ES-I3 (cell line): ENCODE data around the gene SERPIND1.
"Not testable (repeated sequence)": the region's sequence is repeated elsewhere in the genome, so short reads cannot be mapped to it uniquely, and the experiment has no call there.

Source experiments
- H3K36me3 ChIP-seq: 2 replicates; pipeline ENCODE4 v1.6.1; 2013; ENCODE audit warnings: mild to moderate bottlenecking, low read length, control low read depth, moderate library complexity; ENCODE audit not compliant: insufficient read depth
- H3K4me1 ChIP-seq: 2 replicates; pipeline ENCODE4 v1.6.1; 2013; ENCODE audit warnings: mild to moderate bottlenecking, control low read depth, low read length; ENCODE audit not compliant: insufficient read depth
- H3K9ac ChIP-seq: 2 replicates; pipeline ENCODE4 v1.6.1; 2013; ENCODE audit warnings: low read depth, mild to moderate bottlenecking, low read length, moderate library complexity
- H3K9me3 ChIP-seq: 2 replicates; pipeline ENCODE4 v1.6.1; 2013; ENCODE audit warnings: mild to moderate bottlenecking, low read length, moderate library complexity; ENCODE audit not compliant: control insufficient read depth, insufficient read depth

The SERPIND1 gene

DNA sequence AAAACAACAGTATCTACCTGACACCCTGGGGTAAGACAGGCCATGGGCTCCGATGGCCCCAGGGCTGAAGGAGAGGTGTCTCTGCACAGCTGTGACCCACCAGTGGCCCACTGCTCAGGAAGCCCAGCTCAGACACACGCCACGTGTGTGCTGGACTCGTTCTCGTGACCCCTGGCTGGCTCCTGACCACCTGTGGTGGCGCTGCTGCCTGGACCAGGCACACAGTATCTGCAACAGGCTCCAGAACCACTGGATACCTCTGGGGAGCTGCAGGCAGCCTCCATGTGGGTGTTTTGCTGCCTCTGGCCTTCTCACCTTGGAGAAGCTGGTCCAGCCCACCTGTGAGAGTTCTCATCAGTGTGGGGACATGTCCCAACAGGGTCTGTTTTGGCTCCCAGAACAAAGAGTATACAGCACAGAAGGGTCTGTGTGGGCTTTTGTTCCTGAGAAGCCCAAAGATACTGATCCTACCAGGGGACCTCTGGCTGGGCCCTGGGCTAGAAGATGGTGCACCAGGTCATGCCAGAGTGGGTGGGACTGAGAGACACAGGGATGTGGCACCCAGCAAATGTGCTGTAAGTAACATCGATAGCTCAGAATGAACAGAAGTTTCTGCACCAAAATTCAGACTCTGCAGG is 21.7 kb upstream of the SERPIND1 start:
- Histone ChIP-seq H3K9ac (no peak overlapping the region), H3K36me3 (no peaks in the 10 kb centered on the region), H3K9me3 (no peaks in the 10 kb centered on the region), H3K4me1 (no peaks in the 10 kb centered on the region; the same call in 1 of the 2 replicates)

- no peaks in the 10 kb centered on the region for H3K9me3 ChIP-seq
- no peaks in the 10 kb centered on the region; the same call in 1 of the 2 replicates for H3K36me3 ChIP-seq
- H3K4me1 ChIP-seq, result no peaks in the 10 kb centered on the region; the same call in 1 of the 2 replicates
- H3K9ac ChIP-seq, result no peak overlapping the region
Measured at GRCh38 chr22:20752873-20753272, 21.0 kb upstream of the SERPIND1 start.

- Histone ChIP-seq H3K9ac (no peak overlapping the region), H3K36me3 (no peaks in the 10 kb centered on the region; the same call in 1 of the 2 replicates), H3K9me3 (no peaks in the 10 kb centered on the region), H3K4me1 (no peaks in the 10 kb centered on the region)
Measured at GRCh38 chr22:20756846-20757245, 17.1 kb upstream of the SERPIND1 start.

GRCh38 chr22:20758688-20759087 is 15.2 kb upstream of the SERPIND1 start:
- Histone ChIP-seq H3K36me3 (no peaks in the 10 kb centered on the region; the same call in 1 of the 2 replicates), H3K9ac (no peak overlapping the region), H3K9me3 (no peaks in the 10 kb centered on the region), H3K4me1 (no peaks in the 10 kb centered on the region)

DNA sequence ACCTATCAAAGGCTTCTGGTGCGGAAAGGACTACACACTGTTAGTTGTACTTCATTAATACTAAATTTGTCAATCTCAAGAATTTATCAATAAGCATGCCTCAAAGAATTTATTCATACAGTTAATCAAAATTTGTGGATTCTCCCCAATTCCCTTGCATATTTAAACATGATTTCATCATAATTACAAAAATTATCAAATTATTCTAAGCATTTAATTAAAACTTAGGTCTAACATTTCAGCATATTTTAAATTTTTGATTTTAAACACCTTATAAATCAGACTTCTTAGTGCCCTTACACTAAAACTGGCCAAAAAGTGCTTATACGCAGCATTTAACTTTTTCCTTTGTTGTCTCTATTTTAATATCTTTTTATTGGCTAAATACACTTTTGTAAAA is 13.8 kb upstream of the SERPIND1 start:
- Histone ChIP-seq H3K9me3 (no peaks in the 10 kb centered on the region), H3K36me3 (no peaks in the 10 kb centered on the region; the same call in 1 of the 2 replicates), H3K4me1 (no peaks in the 10 kb centered on the region), H3K9ac (no peak overlapping the region)

DNA sequence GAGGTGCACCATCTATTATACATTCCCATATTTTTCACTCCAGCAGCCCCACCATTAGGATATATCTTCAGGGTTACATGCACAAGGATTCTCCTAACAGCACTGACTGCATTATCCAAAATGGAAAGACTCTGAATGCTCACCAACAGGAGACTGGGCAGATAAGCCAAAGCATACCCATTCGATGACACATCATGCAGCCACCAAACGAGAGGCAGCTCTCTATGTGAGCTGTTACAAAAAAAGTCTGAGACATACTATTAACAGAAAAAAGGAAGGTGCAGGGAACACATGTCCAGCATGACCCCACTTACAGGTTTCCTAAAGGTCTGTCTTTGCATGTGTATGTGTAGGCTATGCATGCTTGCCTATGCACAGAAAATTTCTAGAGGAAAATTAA is 12.4 kb upstream of the SERPIND1 start:
- Histone ChIP-seq H3K9ac (no peak overlapping the region), H3K36me3 (no peaks in the 10 kb centered on the region; the same call in 1 of the 2 replicates), H3K9me3 (no peaks in the 10 kb centered on the region), H3K4me1 (no peaks in the 10 kb centered on the region)

DNA sequence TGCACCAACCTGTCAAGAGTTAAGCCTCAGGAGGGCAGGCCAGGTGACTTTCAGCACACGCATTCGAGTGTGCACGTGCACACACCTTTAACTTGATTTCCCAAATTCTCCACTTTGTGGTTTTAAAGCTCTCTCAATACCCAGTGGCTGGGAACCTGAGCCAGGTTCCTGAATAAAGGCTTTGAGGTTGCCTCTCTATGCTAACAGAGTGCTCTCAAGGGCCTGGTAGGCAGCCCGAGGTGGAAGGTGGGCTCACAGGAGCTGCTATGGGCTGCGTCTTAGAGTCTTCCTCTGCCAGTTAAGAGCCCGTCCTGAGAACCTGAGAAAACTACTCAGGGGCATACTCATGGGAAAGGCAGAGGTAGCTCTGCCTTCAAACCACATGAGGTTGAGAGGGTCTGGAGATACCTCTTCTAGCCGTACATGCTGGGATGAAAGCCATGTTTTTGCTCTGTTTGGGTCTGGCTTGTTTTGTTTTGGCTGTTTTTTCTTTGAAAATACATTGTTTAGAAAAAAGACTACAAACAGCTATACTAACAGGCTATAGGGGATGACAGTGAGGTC is 11.6 kb upstream of the SERPIND1 start:
- H3K36me3 ChIP-seq, result no peaks in the 10 kb centered on the region; the same call in 1 of the 2 replicates
- H3K9ac ChIP-seq, result no peak overlapping the region
- H3K4me1 ChIP-seq, result no peaks in the 10 kb centered on the region
- no peaks in the 10 kb centered on the region for H3K9me3 ChIP-seq

DNA sequence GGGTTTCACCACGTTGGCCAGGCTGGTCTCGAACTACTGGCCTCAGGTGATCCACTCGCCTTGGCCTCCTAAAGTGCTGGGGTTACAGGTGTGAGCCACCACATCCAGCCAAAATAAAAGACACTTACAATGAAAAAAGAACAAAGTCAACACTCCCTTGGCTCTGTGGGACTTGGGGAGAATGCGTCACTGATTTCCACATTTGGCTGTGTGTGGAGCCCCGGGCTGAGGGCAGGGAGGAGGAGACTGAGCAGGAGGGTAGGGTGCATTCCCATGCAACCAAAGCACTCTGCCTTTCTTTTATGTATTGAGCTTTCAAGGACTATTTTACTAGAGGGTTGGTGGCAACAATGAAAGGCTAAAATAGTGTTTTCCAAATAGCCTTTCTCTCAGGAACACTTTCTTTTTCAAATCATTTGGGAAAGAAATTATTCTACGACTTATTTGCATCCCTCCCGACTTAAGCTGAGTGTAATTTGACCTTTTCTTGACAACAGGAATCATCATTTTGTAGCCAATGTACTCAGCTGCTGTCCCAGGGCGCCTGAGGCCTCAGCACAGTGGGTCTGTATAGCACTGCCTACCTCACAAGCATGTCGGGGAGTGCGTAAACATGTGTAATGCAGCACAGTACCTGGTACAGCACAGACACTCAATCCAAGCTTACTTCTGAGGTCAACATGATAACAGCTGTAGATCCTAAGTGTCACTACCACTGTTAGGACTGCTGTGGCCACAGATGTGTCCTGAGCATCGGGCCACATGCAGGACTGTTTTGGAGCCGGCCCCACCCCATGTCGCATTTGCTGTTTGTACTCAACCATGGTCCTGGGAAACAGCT is 10.1 kb upstream of the SERPIND1 start:
- Histone ChIP-seq H3K9ac (no peak overlapping the region), H3K9me3 (no peaks in the 10 kb centered on the region), H3K4me1 (no peaks in the 10 kb centered on the region), H3K36me3 (no peaks in the 10 kb centered on the region)

GRCh38 chr22:20764471-20764720 is 9.5 kb upstream of the SERPIND1 start:
- no peaks in the 10 kb centered on the region for H3K4me1 ChIP-seq
- no peaks in the 10 kb centered on the region for H3K9me3 ChIP-seq
- H3K36me3 ChIP-seq, result no peaks in the 10 kb centered on the region
- H3K9ac ChIP-seq, result no peak overlapping the region

DNA sequence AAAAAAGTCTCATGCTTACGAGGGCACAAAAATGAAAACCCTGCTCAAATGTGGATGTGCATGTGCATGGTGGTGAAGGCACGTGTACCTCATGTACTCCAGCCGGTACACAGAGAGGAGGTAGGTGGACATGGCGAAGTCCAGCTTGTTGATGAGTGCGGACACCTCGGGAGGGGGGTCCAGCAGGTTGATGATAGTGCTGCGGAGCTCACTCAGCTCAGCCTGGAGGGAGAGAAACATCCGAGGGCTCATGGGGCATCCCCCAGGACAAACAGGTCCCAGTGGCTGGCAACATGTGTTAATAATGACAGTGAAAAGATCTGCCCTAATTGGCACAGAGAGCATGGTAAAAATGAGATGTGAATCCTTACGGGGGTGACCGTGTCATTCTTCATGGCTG is 9.2 kb upstream of the SERPIND1 start:
- Histone ChIP-seq H3K36me3 (no peaks in the 10 kb centered on the region), H3K9ac (no peak overlapping the region), H3K9me3 (no peaks in the 10 kb centered on the region), H3K4me1 (no peaks in the 10 kb centered on the region)

DNA sequence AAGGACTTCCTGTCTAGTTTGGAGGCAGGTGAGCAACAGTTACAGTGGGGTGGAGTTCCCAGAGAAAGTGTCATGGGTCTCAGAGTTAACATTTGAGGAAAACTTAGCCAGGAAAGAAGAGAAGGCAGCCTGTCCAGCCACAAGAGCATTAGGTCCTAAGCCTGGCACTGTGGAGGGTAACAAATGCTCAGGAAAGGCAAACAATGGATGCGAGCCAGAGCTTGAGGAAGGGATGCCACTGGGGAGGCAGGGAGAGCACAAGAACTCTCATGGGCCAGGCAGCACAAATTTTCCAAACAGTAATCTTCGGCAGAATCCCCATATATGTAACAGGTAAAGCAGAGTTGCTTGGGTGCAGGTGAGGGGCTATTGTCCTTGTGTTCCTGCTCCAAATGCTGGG is 8.0 kb upstream of the SERPIND1 start:
- Histone ChIP-seq H3K4me1 (no peaks in the 10 kb centered on the region), H3K9me3 (no peaks in the 10 kb centered on the region), H3K9ac (no peak overlapping the region), H3K36me3 (no peaks in the 10 kb centered on the region)

- Histone ChIP-seq H3K9ac (no peak overlapping the region), H3K9me3 (no peaks in the 10 kb centered on the region), H3K4me1 (no peaks in the 10 kb centered on the region), H3K36me3 (no peaks in the 10 kb centered on the region)
Measured at GRCh38 chr22:20766530-20766929, 7.4 kb upstream of the SERPIND1 start.

- not testable (repeated sequence) for H3K36me3 ChIP-seq, H3K9me3 ChIP-seq, H3K9ac ChIP-seq, H3K4me1 ChIP-seq
Measured at GRCh38 chr22:20769496-20769826, 4.5 kb upstream of the SERPIND1 start.

GRCh38 chr22:20771918-20772625 is 1.8 kb upstream of the SERPIND1 start:
- Histone ChIP-seq H3K36me3 (no peaks in the 10 kb centered on the region), H3K9ac (no peak overlapping the region), H3K9me3 (no peaks in the 10 kb centered on the region), H3K4me1 (no peaks in the 10 kb centered on the region)
